Esophagus (tissue), 2 donors: ENCODE results near the gene TSPAN18. TPM values are rescaled to one million over a fixed set of nuclear protein-coding genes. Genes with fewer than 3 reads are reported as not detected.

Experiments used
- H3K27ac ChIP-seq, 2 donors: one replicate each; pipeline ENCODE4 v1.5.1; 2013; ENCODE audit warnings: low read depth in 2 of 2, mild to moderate bottlenecking in 2 of 2, inconsistent platforms in 1 of 2, low read length in 1 of 2, moderate library complexity in 1 of 2
- H3K27me3 ChIP-seq, 2 donors: one replicate each; pipeline ENCODE4 v1.6.1; 2013; ENCODE audit warnings: low read length in 2 of 2, control low read depth in 1 of 2, mild to moderate bottlenecking in 1 of 2; ENCODE audit not compliant: insufficient read depth in 2 of 2, control insufficient read depth in 1 of 2
- H3K36me3 ChIP-seq, 2 donors: one replicate each; pipeline ENCODE4 v1.6.1; 2013; ENCODE audit warnings: low read length in 1 of 2; ENCODE audit not compliant: control insufficient read depth in 2 of 2, insufficient read depth in 2 of 2
- H3K4me1 ChIP-seq, 2 donors: one replicate each; pipeline ENCODE4 v1.6.1; 2013; ENCODE audit warnings: low read length in 1 of 2; ENCODE audit not compliant: control insufficient read depth in 2 of 2, insufficient read depth in 2 of 2
- H3K4me3 ChIP-seq, 2 donors: one replicate each; pipeline ENCODE4 v1.5.1; 2013; ENCODE audit warnings: low read length in 2 of 2, mild to moderate bottlenecking in 2 of 2, low read depth in 1 of 2, moderate library complexity in 1 of 2
- H3K9me3 ChIP-seq, 2 donors: one replicate each; pipeline ENCODE4 v1.6.1; 2013; ENCODE audit warnings: mild to moderate bottlenecking in 2 of 2, low read depth in 1 of 2, low read length in 1 of 2, moderate library complexity in 1 of 2; ENCODE audit not compliant: control insufficient read depth in 2 of 2, insufficient read depth in 1 of 2
- WGBS, 2 donors: extraction: QIAGEN DNeasy Blood & Tissue Kit; methylation state at CpG; one replicate each; pipeline ENCODE4 v1.1.7; 2013; 5-methylcytosine and 5-hydroxymethylcytosine counted together
- polyA plus RNA-seq, 2 donors: library from polyadenylated mRNA; stranded (reverse); fragments of 200-250 nt; gene quantifications; one replicate each; pipeline ENCODE4 v1.2.3, GENCODE V29; 2013
- donor health status: healthy with polysubstance abuse.
- donor health status: Bipolar disorder and iron deficiency.

Gene TSPAN18
- polyA plus RNA-seq, 2 donors: 2.2 to 3.1 TPM

- Histone ChIP-seq H3K4me1 (peaks cover 0 to 3% of the 10 kb centered on the region in 2 donors), H3K27me3 (no peaks in the 10 kb centered on the region), H3K4me3 (no peak overlapping the region), H3K36me3 (no peaks in the 10 kb centered on the region), H3K27ac (peak overlapping the region in 1 of 2 donors; percentile 11), H3K9me3 (no peaks in the 10 kb centered on the region)
- WGBS, 2 donors: 59 to 71% methylated on average over 8 of the region's 8 CpGs
These were observed 27.3 kb downstream of the TSPAN18 start for GRCh38 chr11:44753961-44754645.

GRCh38 chr11:44754876-44755555 is 28.3 kb downstream of the TSPAN18 start:
- Histone ChIP-seq H3K36me3 (no peaks in the 10 kb centered on the region), H3K9me3 (no peaks in the 10 kb centered on the region), H3K4me1 (peaks cover 0 to 3% of the 10 kb centered on the region in 2 donors), H3K4me3 (no peak overlapping the region), H3K27ac (peak overlapping the region; percentile 11 to 38), H3K27me3 (no peaks in the 10 kb centered on the region)
- WGBS, 2 donors: 56 to 58% methylated on average over 9 of the region's 9 CpGs

GRCh38 chr11:44755556-44756523 is 29.1 kb downstream of the TSPAN18 start:
- 36 to 54% methylated on average over 7 of the region's 7 CpGs for WGBS, 2 donors
- no peaks in the 10 kb centered on the region for H3K27me3 ChIP-seq
- H3K27ac ChIP-seq: peak overlapping the region; percentile 4 to 64
- no peaks in the 10 kb centered on the region for H3K9me3 ChIP-seq
- H3K4me1 ChIP-seq: peaks cover 0 to 3% of the 10 kb centered on the region in 2 donors
- no peak overlapping the region for H3K4me3 ChIP-seq
- no peaks in the 10 kb centered on the region for H3K36me3 ChIP-seq

GRCh38 chr11:44758983-44759382 is 32.2 kb downstream of the TSPAN18 start:
- H3K4me1 ChIP-seq: peaks cover 0 to 6% of the 10 kb centered on the region in 2 donors
- H3K27me3 ChIP-seq: no peaks in the 10 kb centered on the region
- H3K36me3 ChIP-seq: no peaks in the 10 kb centered on the region
- WGBS, 2 donors: 87 to 89% methylated on average over 4 of the region's 4 CpGs
- no peaks in the 10 kb centered on the region for H3K9me3 ChIP-seq
- no peak overlapping the region for H3K4me3 ChIP-seq
- H3K27ac ChIP-seq: no peak overlapping the region

GRCh38 chr11:44759743-44760476 is 33.1 kb downstream of the TSPAN18 start:
- Histone ChIP-seq H3K27ac (peak overlapping the region in 1 of 2 donors; percentile 43), H3K9me3 (no peaks in the 10 kb centered on the region), H3K4me1 (peaks cover 0 to 6% of the 10 kb centered on the region in 2 donors), H3K36me3 (no peaks in the 10 kb centered on the region), H3K4me3 (no peak overlapping the region), H3K27me3 (no peaks in the 10 kb centered on the region)
- WGBS, 2 donors: 86 to 87% methylated on average over 3 of the region's 3 CpGs

GRCh38 chr11:44760477-44760872 is 33.7 kb downstream of the TSPAN18 start:
- H3K27me3 ChIP-seq: no peaks in the 10 kb centered on the region
- H3K4me1 ChIP-seq: peaks cover 0 to 6% of the 10 kb centered on the region in 2 donors
- H3K27ac ChIP-seq: no peak overlapping the region
- no peaks in the 10 kb centered on the region for H3K9me3 ChIP-seq
- no peak overlapping the region for H3K4me3 ChIP-seq
- 53 to 58% methylated on average over 1 of the region's 1 CpG for WGBS, 2 donors
- H3K36me3 ChIP-seq: no peaks in the 10 kb centered on the region

- H3K9me3 ChIP-seq: no peaks in the 10 kb centered on the region
- no peaks in the 10 kb centered on the region for H3K36me3 ChIP-seq
- 50 to 52% methylated on average over 10 of the region's 10 CpGs for WGBS, 2 donors
- H3K27ac ChIP-seq: peak overlapping the region; percentile 72 to 73
- peaks cover 0 to 3% of the 10 kb centered on the region in 2 donors for H3K4me1 ChIP-seq
- no peaks in the 10 kb centered on the region for H3K27me3 ChIP-seq
- H3K4me3 ChIP-seq: no peak overlapping the region
These were observed 34.3 kb downstream of the TSPAN18 start for GRCh38 chr11:44760917-44761550.

GRCh38 chr11:44761551-44761961 is 34.8 kb downstream of the TSPAN18 start:
- no peaks in the 10 kb centered on the region for H3K36me3 ChIP-seq
- WGBS, 2 donors: 64 to 65% methylated on average over 14 of the region's 14 CpGs
- H3K27me3 ChIP-seq: no peaks in the 10 kb centered on the region
- no peaks in the 10 kb centered on the region for H3K9me3 ChIP-seq
- no peak overlapping the region for H3K4me3 ChIP-seq
- H3K4me1 ChIP-seq: peaks cover 0 to 3% of the 10 kb centered on the region in 2 donors
- peak overlapping the region; percentile 72 to 73 for H3K27ac ChIP-seq
